AG08395 (cell line): Measurements from ENCODE around the gene PSMG3.

Experiments
- DNase-seq: peaks from one replicate; pipeline ENCODE4 v3.0.0; 2012; ENCODE audit warnings: mixed read lengths, low spot score

Gene PSMG3

DNA sequence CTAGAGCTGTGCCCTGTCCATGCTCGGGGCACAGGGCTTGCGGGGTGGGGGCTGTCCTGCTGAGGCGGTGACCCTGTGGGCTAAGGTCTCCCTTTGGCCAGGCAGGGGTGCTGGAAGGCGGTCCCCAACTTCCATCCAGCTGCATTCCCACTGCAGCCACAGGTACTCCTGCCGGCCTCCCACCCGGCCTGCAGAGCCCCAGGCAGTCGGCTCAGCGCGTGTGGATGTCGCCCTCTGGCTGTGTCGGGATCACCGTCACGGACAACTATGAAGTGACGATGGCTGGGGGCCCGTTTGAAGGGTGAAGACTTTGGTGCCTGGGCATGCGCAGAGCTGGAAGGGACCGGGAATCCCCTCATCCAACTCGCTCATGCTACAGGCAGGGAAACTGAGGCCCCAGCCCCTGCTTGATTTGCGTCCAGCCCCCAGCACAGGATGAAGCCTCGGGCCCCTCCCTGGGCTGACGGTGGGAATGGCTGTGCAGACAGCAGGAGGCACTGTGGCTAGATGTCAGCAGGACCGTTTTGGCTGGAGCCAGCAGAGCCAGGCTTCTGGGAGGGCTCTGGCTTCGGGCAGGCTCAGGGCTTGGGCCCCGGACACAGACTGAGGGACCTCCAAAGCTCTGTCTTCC lies 11.5 kb downstream of the PSMG3 start:
- no peak for DNase-seq

DNA sequence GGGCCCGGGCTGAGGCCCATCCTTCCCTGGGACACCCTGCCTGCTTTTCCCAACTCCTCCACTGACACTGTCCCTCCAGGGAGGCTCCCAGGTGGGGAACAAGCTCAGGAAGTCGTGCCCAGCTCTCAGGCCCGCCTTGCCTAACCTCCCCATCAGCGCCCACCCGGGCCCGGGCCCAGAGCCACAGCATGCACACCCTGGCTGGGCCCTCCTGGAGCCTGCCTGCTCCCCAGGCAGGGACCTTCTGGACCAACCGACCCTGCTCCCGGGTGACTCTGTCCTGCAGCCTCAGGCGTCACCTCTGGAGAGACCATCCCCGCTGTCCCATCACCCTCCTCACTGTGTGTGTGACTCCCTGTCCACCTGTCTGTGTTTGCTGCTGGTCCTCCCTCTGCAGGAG lies 12.1 kb downstream of the PSMG3 start:
- no peak for DNase-seq

DNA sequence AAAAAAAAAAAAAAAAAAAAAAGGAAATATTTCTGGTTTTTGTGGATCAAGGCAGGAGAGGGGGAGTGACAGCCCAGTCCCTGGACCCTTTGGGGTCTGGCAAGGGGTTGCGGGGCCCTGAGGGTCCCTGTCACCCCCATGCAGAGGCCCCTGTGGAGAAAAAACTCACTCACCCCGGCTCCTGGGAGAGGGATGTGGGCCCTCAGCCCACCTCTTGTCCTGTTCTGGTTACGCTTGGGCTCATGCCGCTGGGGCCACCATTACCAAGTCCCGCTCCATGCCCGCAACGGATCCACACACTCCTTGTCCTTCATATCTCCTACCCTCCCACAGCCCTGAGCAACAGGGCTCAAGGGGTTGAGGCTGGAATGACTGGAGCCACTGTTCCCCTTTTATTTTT lies 12.8 kb downstream of the PSMG3 start:
- no peak for DNase-seq

DNA sequence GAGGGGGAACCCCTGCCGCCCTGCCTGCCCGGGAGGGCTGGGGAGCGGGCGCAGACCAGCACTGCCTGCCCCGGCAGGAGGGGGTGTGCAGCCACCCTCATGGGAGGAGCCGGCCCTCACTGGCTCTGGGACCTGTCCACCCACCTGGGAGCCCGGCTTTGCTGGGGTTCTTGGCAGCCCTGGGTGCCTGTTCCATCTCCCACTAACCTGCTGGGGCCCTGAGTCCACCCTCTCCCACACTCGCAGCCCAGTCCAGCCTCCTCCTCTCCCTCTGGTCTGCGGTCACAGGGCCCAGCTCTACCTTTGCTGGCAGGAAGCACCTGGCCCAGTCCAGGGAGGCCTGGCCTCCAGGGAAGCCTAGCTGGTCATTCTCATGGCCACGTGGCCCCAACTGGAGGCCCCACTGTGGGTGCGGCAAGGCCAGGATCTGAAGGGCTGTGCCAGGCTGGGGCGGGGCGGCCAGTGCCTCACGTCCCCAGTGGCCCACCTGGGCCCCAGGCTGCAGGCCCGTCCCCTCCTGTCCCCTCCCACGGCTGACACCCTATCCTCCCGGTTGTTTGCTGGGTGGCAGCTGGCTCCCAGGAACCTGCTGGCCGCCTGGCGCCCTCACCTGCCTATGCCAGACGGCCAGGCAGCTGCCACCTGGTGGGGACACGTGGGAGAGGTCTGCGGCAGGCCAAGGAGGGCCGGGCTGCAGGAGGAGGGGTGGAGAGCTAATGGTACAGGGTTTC lies 13.9 kb downstream of the PSMG3 start, which contains the start of gene TMEM184A:
TSS of gene TMEM184A (minus strand) at position 393 of the 731 bp plus-strand sequence. CDS start 721 bp downstream, outside the sequence.
- DNase-seq, result no peak

DNA sequence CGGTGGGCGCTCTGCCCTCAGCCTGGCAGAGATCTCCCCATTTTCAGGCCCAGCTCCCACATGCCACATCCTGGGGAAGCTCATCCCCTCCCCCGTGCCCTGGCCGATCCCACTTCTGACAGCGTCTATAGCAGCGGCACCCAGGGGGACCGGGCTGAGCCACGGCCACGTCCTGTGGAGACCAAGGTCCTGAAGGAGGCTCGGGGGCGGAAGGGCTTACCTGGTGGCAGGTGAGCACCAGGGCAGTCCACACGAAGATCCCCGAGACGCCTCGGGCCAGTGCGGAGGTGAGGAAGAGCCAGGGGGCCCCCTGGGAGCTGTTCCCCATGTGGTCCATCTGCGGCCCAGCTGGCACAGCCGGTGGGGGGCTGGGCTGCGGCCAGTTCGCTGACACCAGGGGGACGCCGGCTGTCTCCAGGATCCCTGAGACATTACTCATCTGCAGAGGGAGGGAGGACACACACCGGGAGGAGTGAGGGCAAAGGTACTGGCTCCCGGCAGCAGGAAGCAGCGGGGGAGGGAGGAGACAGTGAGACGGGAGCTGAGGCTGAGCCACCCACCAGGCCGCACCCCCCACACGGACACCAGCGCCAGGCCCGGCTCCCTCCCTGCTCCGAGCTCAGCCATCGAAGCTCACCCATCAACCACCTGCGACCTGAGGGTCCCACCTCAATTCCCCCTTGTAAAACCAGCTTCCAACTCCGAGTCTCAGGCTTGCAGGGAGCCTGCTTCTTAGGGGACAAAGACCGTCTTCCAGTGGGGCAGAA lies 14.6 kb downstream of the PSMG3 start:
- peak; percentile 91 for DNase-seq

DNA sequence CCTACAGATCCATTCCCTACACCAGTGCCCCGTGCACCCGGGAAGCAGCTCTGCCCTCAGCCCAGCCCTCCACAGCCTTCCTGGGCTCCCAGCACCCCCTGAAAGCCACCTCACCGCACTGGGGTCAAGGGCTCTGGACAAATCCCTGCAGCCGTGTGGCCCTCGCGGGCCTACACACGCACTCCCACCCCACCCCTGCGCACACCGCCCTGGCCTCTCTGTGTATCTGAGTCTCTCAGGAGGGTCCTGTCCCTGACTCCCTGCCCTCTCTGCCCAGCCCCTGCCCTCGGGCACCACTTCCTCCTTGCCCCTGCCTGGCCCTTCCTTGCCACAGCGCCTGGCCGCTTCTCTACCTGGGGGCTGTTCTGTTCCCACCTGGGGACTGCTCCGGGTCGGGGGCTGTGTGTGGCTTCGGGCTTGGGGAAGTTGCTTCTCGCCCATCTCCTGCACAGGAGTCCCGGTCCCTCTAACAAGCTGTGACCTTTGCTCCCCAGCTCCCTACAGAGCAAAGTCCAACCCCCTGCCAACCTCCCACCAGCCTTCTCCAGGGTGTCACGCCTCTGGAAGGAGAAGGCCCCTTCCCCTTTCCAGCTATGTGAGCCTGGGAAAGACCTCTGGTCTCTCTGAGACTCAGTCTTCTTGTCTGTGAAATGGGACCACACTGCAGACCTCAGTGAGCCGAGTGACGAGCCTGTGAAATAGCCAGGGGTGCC lies 15.3 kb downstream of the PSMG3 start:
- DNase-seq, result no peak

DNA sequence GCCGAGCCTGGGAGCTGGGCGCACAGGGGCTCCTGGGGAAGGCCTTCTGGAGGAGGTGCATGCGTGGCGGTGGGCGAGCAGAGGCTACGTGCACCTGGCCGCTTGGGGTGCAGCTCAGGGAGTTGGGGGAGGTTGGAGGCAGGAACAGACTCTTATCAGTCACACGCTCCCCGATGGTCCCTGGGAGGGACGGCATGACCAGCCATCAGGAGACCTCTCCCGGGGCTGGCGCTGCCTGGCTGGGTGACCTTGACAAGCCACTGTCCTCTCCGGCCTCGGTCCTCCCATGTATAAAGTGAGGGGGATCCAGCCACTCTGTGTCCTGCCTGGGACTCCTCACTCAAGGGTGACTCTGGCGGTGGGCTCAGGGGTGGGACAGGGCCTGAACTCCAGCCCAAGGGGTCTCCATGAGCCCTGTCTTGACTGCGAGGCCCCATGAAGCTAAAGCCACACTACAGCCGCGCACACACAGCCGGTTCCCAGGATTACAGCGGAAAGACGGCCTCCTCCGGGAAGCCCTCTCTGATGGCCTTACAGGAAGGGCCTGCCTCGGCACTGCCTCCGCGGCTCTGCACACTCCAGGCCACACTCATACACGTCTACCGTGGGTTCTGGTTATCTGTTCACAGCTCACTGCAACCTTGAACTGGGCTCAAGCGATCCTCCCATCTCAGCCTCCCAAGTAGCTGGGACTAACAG lies 16.2 kb downstream of the PSMG3 start:
- DNase-seq, result no peak

DNA sequence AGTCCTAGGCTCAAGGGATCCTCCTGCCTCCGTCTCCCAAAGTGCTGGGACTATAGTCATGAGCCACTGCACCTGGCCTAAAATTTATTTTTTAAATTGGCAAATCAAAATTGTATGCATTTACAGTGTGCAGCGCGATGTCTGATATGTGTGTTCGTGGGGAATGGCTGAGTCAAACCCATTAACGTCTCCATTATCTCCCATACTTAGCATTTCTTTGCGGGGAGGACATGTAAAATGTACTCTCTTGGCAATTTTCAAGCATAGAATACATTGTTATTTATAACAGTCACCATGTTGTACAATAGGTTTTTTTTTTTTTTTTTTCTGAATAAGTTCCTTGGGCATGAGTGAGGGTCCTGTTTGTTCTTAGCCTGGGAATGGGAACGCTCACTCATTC lies 17.6 kb downstream of the PSMG3 start:
- no peak for DNase-seq

DNA sequence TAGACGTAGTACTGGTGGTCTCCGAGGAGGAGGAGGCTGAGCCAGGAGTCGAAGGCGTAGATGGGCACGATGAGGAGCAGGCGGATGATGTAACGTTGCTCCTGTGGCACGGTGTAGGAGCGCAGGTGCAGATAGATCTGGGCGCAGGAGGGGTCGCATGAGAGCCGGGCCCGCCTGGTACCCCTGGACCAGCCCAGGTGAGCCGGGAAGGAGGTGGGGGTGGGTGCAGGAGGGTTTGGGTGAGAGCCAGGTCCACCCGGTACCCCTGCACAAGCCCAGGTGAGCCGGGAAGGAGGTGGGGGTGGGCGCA lies 19.0 kb downstream of the PSMG3 start:
- no peak for DNase-seq

DNA sequence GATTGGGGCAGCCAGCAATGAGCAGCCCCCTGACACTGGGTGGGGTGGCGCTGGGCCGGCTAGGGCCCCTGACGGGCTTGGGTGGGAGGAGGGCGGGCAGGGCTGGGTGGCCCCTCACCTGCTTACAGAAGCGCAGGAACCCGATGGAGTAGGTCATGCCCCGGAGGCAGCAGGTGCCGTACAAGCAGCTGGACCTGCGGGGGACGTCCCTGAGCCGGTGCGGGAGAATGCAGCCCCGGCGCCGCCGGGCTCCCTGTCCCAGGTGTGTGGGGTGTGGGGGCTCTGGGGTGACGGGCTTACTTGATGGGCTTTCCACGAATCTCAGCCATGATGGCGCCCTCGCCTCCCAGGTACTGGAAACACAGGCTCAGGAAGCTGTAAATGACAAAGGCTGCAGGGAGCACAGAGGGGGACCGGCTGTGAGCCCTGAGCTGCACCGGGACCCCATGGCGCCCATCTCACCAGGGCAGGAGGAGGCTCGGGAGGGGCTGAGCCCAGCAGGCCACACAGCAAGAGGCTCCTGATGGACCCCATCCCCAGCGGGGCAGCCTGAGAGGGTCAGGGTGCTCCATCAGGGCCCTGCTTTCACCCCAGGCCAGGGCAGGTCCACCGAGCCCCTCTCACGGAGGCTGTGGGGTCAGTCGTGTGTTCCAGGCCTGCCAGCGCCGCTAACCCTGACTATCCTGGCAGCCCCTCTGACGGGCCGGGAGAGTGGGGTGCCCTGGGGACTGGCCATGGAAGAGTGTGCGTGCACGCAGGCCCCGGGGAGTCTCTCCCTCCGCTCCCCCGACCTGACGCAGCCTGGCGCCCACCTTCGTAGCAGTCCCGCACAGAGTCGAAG lies 19.6 kb downstream of the PSMG3 start:
- no peak for DNase-seq

DNA sequence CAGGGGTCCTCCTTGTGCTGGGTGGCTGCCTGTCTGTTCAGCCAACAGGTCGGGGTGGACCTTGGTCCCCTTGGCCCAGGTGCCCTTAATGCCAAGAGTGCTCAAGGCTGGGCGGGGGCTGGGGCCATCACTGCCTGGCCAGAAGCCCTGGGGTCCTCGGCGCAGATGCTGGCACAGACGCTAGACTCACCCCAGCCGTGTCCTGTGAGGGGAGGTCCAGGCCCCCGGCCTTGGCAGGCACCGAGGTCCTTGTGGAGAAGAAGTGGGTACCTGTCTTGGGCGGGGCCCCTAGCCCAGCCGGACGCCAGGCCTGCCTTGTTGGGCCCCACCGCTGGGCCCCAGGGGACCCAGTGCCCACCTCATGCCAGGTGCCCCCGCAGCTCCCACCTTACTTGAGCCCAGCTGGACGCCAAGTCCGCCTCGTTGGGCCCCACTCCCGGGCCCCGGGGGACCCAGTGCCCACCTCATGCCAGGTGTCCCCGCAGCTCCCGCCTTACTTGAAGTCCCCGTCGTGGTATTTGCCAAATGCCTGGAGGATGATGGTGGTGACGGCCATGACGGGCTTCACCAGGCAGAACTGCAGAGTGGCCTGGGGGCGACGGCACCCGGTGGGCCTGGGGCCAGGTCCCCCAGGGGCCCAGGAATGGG lies 20.4 kb downstream of the PSMG3 start:
- DNase-seq, result no peak

DNA sequence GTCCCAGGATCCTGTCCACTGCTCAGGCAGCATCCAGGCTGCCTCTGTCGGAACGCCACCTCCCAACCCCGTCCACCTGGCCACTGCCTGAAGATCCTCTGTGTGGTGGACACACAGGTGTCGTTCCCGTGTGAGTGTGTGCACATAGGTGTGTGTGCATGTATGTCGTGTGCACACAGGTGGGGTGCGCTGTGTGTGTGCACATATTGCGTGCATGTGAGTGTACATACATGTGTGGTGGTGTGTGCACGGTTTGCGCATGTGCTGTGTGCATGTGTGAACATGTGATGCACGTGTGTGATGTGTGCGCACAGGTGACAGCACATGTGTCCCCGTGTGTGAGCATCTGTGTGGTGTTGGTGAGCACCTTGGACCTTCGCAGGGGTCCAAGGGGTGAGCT lies 20.9 kb downstream of the PSMG3 start:
- DNase-seq, result no peak

DNA sequence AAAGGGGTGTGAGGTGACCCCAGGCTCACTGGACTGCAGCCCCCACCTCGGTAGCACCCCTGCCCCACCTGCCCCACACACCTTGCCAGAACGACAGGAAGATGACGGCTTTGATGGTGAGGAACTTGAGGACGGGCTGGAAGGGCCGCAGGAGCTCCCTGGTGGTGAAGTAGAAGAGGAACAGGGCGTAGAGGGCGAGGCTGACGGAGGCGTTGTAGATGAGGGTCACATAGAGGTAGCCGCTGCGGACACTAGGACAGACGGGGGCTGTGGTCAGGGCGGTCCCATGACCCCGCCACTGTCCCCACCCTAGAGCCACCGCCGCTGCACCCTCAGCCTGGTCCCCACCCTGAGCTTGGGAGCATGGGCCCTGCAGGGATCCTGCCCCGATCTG lies 21.4 kb downstream of the PSMG3 start:
- DNase-seq, result no peak

DNA sequence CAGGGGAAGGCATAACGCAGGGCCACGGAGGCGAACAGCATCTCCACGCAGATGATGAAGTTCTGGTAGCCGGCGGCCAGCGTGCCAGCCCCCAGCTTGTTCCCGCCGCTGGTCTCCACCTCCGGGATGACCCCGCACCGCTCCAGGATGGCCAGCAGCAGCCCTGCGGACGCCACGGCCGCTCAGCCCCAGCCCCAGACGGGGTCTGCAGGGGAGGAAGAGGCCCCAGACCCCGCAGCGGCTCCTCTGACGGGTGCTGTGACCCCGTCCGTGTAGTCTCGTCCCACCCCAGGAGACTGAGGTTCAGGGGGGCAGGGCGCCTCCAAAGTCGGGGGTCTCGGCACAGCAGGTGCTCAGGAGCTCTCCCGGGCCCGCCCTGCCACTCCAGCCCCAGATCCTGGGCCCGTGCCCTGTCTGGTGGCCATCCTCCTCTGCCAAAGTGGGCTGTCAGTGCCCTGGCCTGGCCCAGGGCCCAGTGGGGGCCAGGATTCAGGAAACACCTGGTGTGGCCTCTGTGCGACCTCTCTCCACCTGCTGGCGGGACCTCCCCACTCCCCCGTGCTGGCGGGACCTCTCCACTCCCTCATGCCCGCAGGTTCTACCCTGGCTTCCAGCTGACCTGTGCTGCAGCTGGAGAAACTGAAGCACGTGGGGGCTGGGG lies 21.9 kb downstream of the PSMG3 start:
- no peak for DNase-seq

DNA sequence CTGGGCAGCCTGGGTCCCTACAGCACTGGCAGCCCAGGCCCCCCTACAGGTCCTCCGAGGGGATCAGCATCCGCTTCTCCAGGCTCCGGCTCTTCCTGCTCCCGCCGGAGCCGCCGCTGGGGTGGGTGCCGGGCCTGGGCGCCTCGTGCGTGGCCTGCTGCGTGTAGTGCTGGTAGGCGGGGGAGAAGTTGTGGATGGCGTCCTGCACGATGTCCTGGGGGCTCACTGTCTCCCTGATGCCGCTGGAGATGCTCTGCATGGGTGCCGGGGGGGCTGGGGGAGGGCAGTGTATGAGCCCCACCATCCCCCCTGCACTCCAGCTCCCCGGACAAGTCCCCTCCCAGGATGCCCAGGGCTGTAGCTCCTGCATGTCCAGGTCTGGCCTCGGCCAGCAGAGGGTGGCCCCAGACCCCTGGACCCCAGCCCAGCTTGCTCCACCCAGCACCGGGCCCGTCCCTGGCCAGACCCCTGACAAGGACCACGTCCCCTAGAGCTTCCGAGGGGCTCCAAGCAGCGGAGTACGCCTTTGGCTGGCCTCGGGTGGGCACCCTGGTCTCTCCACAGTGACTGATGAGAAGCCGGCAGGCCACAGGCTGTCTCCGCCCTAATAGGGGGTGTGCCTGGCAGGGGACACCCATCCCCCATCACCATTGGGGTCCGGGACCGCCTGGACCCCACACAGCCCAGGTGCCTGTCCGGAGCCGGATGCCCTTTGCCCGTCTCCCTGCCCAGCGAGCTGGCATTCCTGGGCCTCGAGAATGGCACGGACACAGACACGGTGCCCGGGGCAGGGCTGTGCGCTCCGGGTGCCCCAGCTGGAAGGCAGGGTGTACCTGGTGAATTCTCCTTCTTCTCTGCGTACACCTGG lies 22.7 kb downstream of the PSMG3 start:
- DNase-seq, result no peak

DNA sequence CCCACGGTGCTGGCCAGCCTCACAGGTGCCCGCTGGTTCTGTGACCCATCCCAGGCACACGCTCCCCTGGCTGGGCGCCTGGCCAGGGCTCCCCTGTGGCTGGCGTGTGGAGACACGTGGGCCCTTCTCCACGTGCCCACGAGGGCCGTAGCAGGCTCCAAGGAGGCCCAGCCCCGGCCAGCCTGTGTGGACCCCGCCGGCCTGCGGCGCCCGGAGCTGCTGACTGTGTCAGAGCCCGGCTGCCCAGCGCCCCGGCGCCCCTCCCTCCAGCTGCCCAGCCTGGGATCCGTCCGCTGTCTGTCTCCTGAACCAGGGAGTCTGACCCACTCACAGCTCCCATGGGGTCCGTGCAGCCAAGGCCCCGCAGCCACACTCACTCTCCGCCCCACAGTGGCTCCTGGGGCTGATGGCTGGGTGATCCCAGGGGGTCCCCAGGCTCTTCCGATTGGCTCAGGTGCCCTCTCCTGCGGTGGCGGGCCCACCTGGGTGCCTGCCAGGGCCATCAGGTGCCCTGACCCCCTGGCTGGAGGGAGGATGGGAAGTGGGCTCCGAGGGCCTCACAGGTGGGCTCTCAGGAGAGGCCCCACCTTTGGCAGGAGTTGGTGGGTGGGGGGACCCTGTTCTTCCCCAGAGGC lies 23.4 kb downstream of the PSMG3 start:
- DNase-seq, result no peak

DNA sequence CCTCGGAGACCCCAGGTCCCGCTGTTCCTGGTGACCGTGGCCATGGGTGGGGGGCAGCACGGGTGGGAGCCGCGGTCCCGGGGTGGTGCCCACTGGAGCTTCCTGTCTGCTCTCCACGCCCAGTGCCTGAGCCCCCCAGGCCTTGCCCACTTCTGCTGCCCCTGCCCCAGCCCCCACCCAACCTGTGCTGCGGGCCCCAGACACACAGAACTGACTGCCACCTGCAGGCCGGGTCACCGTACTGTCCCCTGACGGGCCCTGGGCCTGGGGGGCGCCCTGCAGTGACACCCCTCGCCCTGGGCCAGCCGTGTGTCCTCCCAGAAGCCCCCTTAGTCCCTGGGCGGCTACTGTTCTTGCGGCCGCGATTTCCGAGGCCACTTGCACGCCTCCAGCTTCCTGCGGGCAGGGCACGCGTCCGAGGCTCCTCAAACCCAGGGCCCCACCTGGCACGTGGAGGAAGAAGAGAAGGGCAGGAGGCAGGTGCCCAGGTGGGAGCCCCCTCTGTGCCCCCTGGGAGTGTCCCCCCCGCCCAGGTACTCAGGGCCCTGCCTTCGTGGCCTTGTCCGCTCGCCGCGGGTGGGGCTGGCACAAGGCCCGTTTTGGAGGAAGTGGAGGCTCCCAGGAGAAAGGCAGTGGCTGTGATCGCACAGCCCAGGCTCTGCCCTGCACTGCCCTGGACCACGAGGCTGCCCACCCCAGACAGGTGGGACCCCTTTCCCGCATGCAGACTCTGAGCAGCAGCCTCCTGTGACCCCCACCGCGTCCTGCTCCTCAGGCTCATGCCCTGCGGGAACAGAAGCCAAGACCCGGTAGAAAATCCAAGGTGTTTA lies 24.2 kb downstream of the PSMG3 start:
- no peak for DNase-seq
